B cell (primary cell): ENCODE data around the gene CDKN2AIPNL. TPM values are rescaled to one million over a fixed set of nuclear protein-coding genes. Genes with fewer than 3 reads are reported as not detected.

Source experiments
- ATAC-seq: fragments of 200-7000 bp; cut with Tn5 transposase; one replicate; pipeline ENCODE4 v1.10.0; 2021; ENCODE audit warnings: low read depth, mild to moderate bottlenecking, moderate number of reproducible peaks, moderate library complexity
- CTCF ChIA-PET: fragments of 350-600 bp; sonication (Branson Sonifier 250); formaldehyde crosslinking; loops from one replicate; lab custom pipeline; 2021; ENCODE audit warnings: antibody characterized with exemption, inconsistent platforms; lab: Charles Lee
- POLR2A ChIA-PET: fragments of 350-600 bp; sonication (Branson Sonifier 250); formaldehyde crosslinking; loops from one replicate; lab custom pipeline; 2021; ENCODE audit warnings: antibody characterized with exemption; lab: Charles Lee
- DNase-seq: peaks from one replicate; pipeline ENCODE4 v3.0.0; 2013
- H2AFZ ChIP-seq: 2 replicates; pipeline ENCODE4 v1.6.1; 2012; ENCODE audit warnings: mild to moderate bottlenecking, low read depth, low read length; ENCODE audit not compliant: insufficient read depth, poor library complexity, severe bottlenecking
- H3K27ac ChIP-seq, 2 donors: 1 replicate in 1 of 2; 2 replicates in 1 of 2; pipeline ENCODE4 v1.5.1; 2012 to 2013; ENCODE audit warnings: low read length in 2 of 2, mild to moderate bottlenecking in 2 of 2, moderate library complexity in 1 of 2
- H3K27me3 ChIP-seq, 4 experiments: fragments of 200-600 bp in 1 of 4; sonication (generic) in 1 of 4; replicated peaks in 1 of 4; 1 replicate in 2 of 4; 2 replicates in 2 of 4; pipeline versions ENCODE4 v1.6.1 to v1.7.0; 2013 to 2016; ENCODE audit warnings: low read length in 3 of 4, mild to moderate bottlenecking in 2 of 4, mixed read lengths in 1 of 4, moderate library complexity in 1 of 4; ENCODE audit not compliant: insufficient read depth in 4 of 4, control insufficient read depth in 3 of 4; ENCODE audit errors: control extremely low read depth in 1 of 4
- H3K36me3 ChIP-seq, 2 experiments: replicated peaks in 1 of 2; 1 replicate in 1 of 2; 2 replicates in 1 of 2; pipeline versions ENCODE4 v1.6.1 to v1.7.1; 2013; ENCODE audit warnings: low read length in 1 of 2; ENCODE audit not compliant: insufficient read depth in 2 of 2, control insufficient read depth in 1 of 2; ENCODE audit errors: control extremely low read depth in 1 of 2, extremely low read depth in 1 of 2
- H3K4me1 ChIP-seq, 2 donors: fragments of 200-600 bp in 1 of 2; sonication (generic) in 1 of 2; 1 replicate in 1 of 2; 2 replicates in 1 of 2; pipeline versions ENCODE4 v1.5.1 to v1.6.1; 2013 to 2017; ENCODE audit warnings: low read length in 2 of 2; ENCODE audit not compliant: control insufficient read depth in 2 of 2, insufficient read depth in 2 of 2
- H3K4me2 ChIP-seq: replicated peaks from 2 replicates; pipeline ENCODE3; 2012; ENCODE audit warnings: mild to moderate bottlenecking, low read depth, low read length; ENCODE audit not compliant: poor library complexity, severe bottlenecking
- H3K4me3 ChIP-seq, 5 experiments: fragments of 200-600 bp in 1 of 5; sonication (generic) in 1 of 5; 1 replicate in 3 of 5; 2 replicates in 2 of 5; pipeline versions ENCODE4 v1.5.1 to v1.7.0; 2011 to 2016; ENCODE audit warnings: low read length in 4 of 5, mild to moderate bottlenecking in 4 of 5, low read depth in 2 of 5, control low read depth in 1 of 5, moderate library complexity in 1 of 5; ENCODE audit not compliant: insufficient read depth in 1 of 5; ENCODE audit errors: control extremely low read depth in 1 of 5, extremely low read depth in 1 of 5
- H3K79me2 ChIP-seq: fragments of 200-600 bp; sonication (generic); one replicate; pipeline ENCODE4 v1.6.0; 2016; ENCODE audit warnings: low read length; ENCODE audit not compliant: control insufficient read depth, insufficient read depth
- H3K9ac ChIP-seq: fragments of 200-600 bp; sonication (generic); 2 replicates; pipeline ENCODE4 v1.6.1; 2017; ENCODE audit warnings: mild to moderate bottlenecking, low read length, moderate library complexity
- H3K9me3 ChIP-seq, 3 donors: one replicate each; pipeline versions ENCODE4 v1.6.1 to v1.7.1; 2013; ENCODE audit warnings: low read length in 2 of 3; ENCODE audit not compliant: control insufficient read depth in 2 of 3, insufficient read depth in 1 of 3; ENCODE audit errors: control extremely low read depth in 1 of 3
- H4K20me1 ChIP-seq: 2 replicates; pipeline ENCODE4 v1.6.0; 2012; ENCODE audit warnings: mild to moderate bottlenecking, low read length; ENCODE audit not compliant: insufficient read depth, control insufficient read depth, poor library complexity, severe bottlenecking
- H3K27ac Mint-ChIP-seq: one replicate; pipeline ENCODE4 v1.8.0; 2021; ENCODE audit warnings: mixed read lengths
- H3K27me3 Mint-ChIP-seq: one replicate; pipeline ENCODE4 v1.8.0; 2021; ENCODE audit warnings: mixed read lengths
- H3K4me1 Mint-ChIP-seq: one replicate; pipeline ENCODE4 v1.8.0; 2021; ENCODE audit warnings: mixed read lengths
- H3K4me3 Mint-ChIP-seq: one replicate; pipeline ENCODE4 v1.8.0; 2021; ENCODE audit warnings: mixed read lengths
- H3K9me3 Mint-ChIP-seq: one replicate; pipeline ENCODE4 v1.8.0; 2022; ENCODE audit warnings: mixed read lengths; ENCODE audit not compliant: insufficient read depth
- EZH2 ChIP-seq: IDR thresholded peaks from 2 replicates; pipeline ENCODE4 v1.6.1; 2012; ENCODE audit warnings: borderline replicate concordance, low read depth, mild to moderate bottlenecking, moderate library complexity, low read length; ENCODE audit not compliant: insufficient read depth, poor library complexity, severe bottlenecking
- WGBS: methylation state at CpG from one replicate; pipeline ENCODE4 v1.1.5; 2013; ENCODE audit warnings: missing lambda C conversion rate; ENCODE audit not compliant: insufficient coverage; 5-methylcytosine and 5-hydroxymethylcytosine counted together
- intact Hi-C: fragments of 100-400 bp; cut with micrococcal nuclease; formaldehyde crosslinking; loops from one replicate; pipeline ENCODE4 v1.10.0; 2022
- polyA plus RNA-seq: library from polyadenylated mRNA; depleted of rRNA; stranded (reverse); fragments of >200 nt; gene quantifications from 2 replicates; pipeline ENCODE4 v1.2.3, GENCODE V29; 2012
- total RNA-seq, 2 donors: library from RNA; stranded (reverse); fragments of 120-200 nt in 1 of 2; gene quantifications; 1 replicate in 1 of 2; 2 replicates in 1 of 2; pipeline versions ENCODE4 v1.2.3 to v1.2.4, GENCODE V29; 2013 to 2022
- TF ChIP-seq, protein P1 (sequence below): fragments of 200-600 bp; IDR thresholded peaks from one replicate; pipeline ENCODE4 v1.8.0; 2022; ENCODE audit warnings: antibody characterized with exemption, mild to moderate bottlenecking

The CDKN2AIPNL gene
- total and polyA plus RNA-seq, 2 donors (not counting 1 experiment from before 2014, with no cell fraction given): 11.2 to 17.2 TPM

DNA sequence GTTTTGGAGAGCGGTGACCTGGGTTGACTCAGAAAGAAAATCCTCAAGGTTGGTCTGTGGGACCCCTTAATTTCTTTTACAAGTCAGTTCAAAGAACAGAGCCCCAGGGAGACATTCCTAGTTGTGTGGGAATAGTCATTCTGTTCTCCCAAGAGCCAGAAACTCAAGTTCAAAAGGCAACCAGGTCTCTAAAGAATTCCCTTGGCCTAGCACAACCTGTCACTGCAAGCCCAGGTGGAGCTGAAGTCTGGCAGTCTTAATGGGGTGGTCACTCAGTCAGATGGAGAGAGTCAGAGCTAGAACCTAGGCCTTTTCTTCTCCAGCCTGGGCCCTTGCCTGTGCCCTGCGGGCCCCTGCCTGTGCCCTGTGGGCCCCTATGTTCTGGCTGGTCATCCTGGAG, 37.5 kb upstream of the CDKN2AIPNL start:
- H3K9me3 ChIP-seq: no peaks in the 10 kb centered on the region
- WGBS: no CpG with 5 or more reads among the region's 2 CpGs
- H3K79me2 ChIP-seq: no peaks in the 10 kb centered on the region
- H3K27me3 ChIP-seq: no peaks in the 10 kb centered on the region
- no peak overlapping the region for H3K27ac ChIP-seq
- H3K27ac Mint-ChIP-seq: peak overlapping the region; percentile 87
- no peak overlapping the region for H2AFZ ChIP-seq
- H3K4me2 ChIP-seq: no peak overlapping the region
- TF ChIP-seq EZH2: no peak
- TF ChIP-seq, protein P1, sequence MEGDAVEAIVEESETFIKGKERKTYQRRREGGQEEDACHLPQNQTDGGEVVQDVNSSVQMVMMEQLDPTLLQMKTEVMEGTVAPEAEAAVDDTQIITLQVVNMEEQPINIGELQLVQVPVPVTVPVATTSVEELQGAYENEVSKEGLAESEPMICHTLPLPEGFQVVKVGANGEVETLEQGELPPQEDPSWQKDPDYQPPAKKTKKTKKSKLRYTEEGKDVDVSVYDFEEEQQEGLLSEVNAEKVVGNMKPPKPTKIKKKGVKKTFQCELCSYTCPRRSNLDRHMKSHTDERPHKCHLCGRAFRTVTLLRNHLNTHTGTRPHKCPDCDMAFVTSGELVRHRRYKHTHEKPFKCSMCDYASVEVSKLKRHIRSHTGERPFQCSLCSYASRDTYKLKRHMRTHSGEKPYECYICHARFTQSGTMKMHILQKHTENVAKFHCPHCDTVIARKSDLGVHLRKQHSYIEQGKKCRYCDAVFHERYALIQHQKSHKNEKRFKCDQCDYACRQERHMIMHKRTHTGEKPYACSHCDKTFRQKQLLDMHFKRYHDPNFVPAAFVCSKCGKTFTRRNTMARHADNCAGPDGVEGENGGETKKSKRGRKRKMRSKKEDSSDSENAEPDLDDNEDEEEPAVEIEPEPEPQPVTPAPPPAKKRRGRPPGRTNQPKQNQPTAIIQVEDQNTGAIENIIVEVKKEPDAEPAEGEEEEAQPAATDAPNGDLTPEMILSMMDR: no peak
- H4K20me1 ChIP-seq: no peaks in the 10 kb centered on the region
- H3K4me3 ChIP-seq: no peak overlapping the region
- ChIA-PET POLR2A (interaction anchor here (0.5 kb wide), 1 partner anchor 41 kb away, joined by 3 read pairs; no protein-coding TSS in a partner anchor), CTCF (interaction anchor here (1.5 kb wide), 1 partner anchor 12 kb away, joined by 4 read pairs; no protein-coding TSS in a partner anchor)
- H3K9me3 Mint-ChIP-seq: no peaks in the 10 kb centered on the region
- peaks cover 37 to 42% of the 10 kb centered on the region in 2 donors for H3K4me1 ChIP-seq
- peaks cover 45% of the 10 kb centered on the region for H3K4me1 Mint-ChIP-seq
- intact Hi-C loops: loop anchor here (5.0 kb wide), 1 partner anchor 93 kb away; no protein-coding TSS in a partner anchor
- ATAC-seq (no peak), DNase-seq (no peak)
- H3K9ac ChIP-seq: no peak overlapping the region
- no peak overlapping the region for H3K4me3 Mint-ChIP-seq
- no peaks in the 10 kb centered on the region for H3K36me3 ChIP-seq
- no peaks in the 10 kb centered on the region for H3K27me3 Mint-ChIP-seq

DNA sequence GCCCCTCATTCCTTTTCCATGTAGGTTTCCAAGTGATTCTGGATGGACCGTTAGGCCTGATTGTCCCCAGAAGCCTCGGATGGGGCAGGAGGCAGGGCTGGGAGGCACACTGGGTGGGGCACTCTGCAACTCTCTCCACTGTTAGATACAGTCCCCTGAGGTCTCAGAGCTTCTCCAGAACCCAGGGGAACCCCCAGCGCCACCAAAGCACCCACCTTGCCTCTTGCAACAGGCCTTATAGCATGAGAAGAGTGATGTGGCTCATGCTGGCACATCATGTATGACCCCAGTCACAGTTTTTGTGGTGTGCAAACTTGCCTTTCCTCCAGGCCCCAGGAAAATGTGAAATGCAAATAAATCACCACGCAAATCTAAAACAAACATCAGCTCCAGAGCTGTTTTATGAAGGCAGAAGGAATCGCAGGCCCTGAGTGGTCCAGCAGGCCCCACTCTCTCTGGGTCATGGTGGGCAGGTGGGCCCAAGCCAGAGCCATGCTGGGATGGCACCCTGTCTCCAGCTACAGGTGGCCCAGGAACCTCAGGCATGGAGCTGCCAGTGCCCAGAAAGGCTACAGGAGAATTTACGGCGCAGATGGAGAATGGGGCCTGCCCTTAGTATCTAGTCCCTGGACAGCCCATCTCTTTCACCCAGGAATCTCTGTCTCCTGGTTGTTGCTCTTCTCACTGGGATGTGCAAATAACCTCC, 36.3 kb upstream of the CDKN2AIPNL start:
- H3K9me3 Mint-ChIP-seq: no peaks in the 10 kb centered on the region
- CTCF ChIA-PET: interaction anchor here (1.0 to 3.2 kb wide), 10 partner anchors 11 to 139 kb away, joined by 3 to 18 read pairs (median 4); no protein-coding TSS in a partner anchor
- H3K27ac Mint-ChIP-seq: peak overlapping the region; percentile 87
- peak overlapping the region; percentile 47 to 52 for H3K27ac ChIP-seq
- WGBS: 72% methylated on average over 5 of the region's 7 CpGs
- no peak overlapping the region for H3K9ac ChIP-seq
- H3K27me3 Mint-ChIP-seq: no peaks in the 10 kb centered on the region
- peaks cover 53% of the 10 kb centered on the region for H3K4me1 Mint-ChIP-seq
- H3K36me3 ChIP-seq: no peaks in the 10 kb centered on the region
- intact Hi-C loops: loop anchor here (1.0 to 5.0 kb wide), 4 partner anchors 11 to 221 kb away; partner anchors contain the start of genes PPP2CA and UBE2B
- H3K4me3 ChIP-seq: no peak overlapping the region
- no peaks in the 10 kb centered on the region for H3K27me3 ChIP-seq
- POLR2A ChIA-PET: interaction anchor here (0.6 to 1.9 kb wide), 2 partner anchors 28 to 76 kb away, joined by 3 to 9 read pairs; no protein-coding TSS in a partner anchor
- H3K79me2 ChIP-seq: no peaks in the 10 kb centered on the region
- H3K4me1 ChIP-seq: peaks cover 37 to 42% of the 10 kb centered on the region in 2 donors
- peak overlapping the region; percentile 65 for H3K4me2 ChIP-seq
- H2AFZ ChIP-seq: no peak overlapping the region
- no peaks in the 10 kb centered on the region for H3K9me3 ChIP-seq
- DNase-seq: peak; percentile 63
- ATAC-seq: peak; percentile 50
- no peaks in the 10 kb centered on the region for H4K20me1 ChIP-seq
- H3K4me3 Mint-ChIP-seq: peak overlapping the region; percentile 20
- no peak for TF ChIP-seq EZH2
- TF ChIP-seq, protein P1: no peak
